Superior temporal gyrus (tissue), 1 donor: ENCODE results near the gene CLCNKA.

Experiments used
- DNase-seq: peaks from one replicate; pipeline ENCODE4 v3.0.0-alpha.2; 2016; ENCODE audit errors: extremely low spot score

CLCNKA gene

GRCh38 chr1:16078925-16079656 is 57.3 kb downstream of the CLCNKA start:
- peak; percentile 86 for DNase-seq

DNA sequence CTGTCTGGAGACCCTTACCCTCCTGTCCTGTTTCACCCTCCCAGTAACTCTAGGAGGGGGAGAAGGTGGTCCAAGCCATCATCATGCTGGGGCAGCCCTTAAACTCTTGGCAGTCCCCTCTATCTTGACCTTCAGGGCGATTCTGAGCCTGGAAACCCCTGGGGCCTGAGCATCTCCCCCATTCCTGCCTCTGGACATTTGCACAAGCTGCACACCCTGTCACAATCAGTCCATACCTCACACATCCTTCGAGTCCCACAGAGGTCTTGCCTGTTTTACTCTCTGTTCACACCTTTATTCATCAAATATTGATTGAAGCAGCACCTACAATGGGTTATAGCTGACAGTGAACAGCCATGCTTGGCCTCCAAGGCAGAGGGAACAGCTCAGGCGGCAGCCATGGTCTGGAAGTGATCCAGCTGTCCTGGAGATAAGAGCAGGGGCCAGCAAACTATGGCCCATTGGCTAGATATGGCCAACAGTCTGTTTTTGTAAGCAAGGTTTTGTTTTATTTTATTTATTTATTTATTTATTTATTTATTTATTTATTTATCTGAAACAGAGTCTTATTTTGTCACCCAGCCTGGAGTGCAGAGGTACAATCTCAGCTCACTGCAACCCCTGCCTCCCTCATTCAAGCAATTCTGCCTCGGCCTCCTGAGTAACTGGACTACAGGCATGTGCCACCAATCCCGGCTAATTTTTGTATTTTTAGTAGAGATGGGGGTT is 58.8 kb downstream of the CLCNKA start:
- DNase-seq: no peak

- no peak for DNase-seq
Measured at GRCh38 chr1:16081636-16082035, 59.8 kb downstream of the CLCNKA start.

DNA sequence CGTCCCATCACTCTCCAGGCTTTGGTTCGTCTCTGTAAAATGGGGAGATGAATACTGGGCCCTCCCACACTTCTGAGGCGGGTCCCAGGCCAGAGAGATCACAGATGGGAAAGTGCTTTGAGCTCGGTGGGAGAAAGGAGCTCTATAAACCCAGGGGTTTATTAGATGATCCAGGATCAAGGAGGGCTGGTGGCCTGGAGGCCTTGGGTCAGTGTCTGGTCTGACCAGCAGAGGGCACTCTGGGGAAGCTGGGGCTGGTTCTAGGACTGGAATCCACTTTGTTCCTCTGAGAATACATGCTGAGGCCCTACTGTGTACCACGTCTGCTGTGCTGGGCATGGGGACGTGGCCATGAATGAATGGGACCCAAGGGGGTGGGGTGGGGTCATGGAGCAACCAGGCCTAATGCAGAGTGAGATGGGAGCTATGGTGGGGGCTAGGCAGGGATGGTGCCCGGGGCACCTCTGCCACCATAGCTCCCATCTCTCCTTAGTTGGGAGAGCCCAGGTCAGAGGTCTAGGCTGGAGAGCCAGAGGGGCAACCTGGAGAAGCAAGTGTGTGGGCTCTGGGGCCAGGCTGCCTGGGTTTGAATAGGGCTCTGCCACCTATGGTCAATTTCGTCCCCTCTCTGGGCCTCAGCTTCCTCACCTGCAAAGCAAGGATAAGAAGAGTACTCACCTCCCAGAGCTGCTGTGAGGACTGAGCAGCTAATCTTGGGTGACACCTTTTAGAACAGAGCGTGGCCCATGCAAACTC is 60.6 kb downstream of the CLCNKA start:
- peak; percentile 31 for DNase-seq

GRCh38 chr1:16083486-16083885 is 61.6 kb downstream of the CLCNKA start:
- no peak for DNase-seq
